Peyer's patch (tissue), 4 donors: ENCODE measurements around the gene IPO4.

ENCODE experiments used
- POLR2A ChIP-seq, 2 donors: fragments of 450-650 bp; IDR thresholded peaks; one replicate each; pipeline ENCODE4 v1.5.1; 2017; ENCODE audit warnings: antibody characterized with exemption in 2 of 2, mild to moderate bottlenecking in 2 of 2, moderate library complexity in 2 of 2
- TF ChIP-seq, protein P1 (sequence below), 6 experiments: fragments of 450-650 bp in 4 of 6; fragments of 200-600 bp in 2 of 6; sonication (generic) in 1 of 6; IDR thresholded peaks; one replicate each; pipeline ENCODE4 v1.5.1; 2017 to 2019; ENCODE audit warnings: antibody characterized with exemption in 6 of 6, mild to moderate bottlenecking in 3 of 6, moderate library complexity in 1 of 6

DNA sequence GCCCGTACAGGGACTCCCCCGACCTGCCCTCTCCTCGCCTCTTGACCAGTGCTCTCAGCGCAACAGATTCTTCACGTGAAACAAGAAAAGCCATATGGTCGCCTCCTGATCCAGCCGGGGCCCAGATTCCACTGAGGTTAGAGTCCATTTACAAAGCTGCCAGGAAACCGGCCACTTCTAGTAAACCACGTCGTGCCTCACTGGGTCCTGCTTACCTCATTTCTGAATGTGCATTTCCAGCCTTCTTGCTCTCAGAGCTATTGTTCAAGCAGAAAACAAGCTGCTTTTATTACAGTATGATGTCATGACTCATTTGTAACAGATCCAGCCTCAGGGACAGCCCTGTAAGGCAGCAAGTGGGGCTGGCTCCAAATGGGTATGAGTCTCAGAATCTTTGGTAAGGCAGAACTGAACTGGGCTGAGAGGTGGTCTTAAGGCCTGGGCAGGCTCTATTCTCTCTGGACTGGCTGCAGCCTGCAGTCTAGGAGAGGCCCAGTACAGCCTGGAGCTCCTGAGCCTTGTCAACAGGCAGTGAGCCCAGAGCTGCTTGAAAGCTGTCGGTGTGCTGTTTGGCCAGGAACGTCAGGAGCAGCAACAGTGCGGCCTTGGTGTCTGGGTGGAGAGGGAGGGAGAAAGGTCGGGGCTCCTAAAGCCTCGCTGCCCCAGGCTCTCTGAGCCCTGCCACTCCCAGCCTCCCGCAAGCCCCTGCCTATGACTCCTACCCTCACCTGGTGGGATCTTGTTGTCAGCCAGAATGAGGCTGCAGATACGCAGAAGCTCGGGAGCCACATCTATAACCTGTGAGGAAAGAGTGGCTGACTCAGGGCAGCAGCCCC, 8.4 kb downstream of the IPO4 start:
- TF ChIP-seq, protein P1, sequence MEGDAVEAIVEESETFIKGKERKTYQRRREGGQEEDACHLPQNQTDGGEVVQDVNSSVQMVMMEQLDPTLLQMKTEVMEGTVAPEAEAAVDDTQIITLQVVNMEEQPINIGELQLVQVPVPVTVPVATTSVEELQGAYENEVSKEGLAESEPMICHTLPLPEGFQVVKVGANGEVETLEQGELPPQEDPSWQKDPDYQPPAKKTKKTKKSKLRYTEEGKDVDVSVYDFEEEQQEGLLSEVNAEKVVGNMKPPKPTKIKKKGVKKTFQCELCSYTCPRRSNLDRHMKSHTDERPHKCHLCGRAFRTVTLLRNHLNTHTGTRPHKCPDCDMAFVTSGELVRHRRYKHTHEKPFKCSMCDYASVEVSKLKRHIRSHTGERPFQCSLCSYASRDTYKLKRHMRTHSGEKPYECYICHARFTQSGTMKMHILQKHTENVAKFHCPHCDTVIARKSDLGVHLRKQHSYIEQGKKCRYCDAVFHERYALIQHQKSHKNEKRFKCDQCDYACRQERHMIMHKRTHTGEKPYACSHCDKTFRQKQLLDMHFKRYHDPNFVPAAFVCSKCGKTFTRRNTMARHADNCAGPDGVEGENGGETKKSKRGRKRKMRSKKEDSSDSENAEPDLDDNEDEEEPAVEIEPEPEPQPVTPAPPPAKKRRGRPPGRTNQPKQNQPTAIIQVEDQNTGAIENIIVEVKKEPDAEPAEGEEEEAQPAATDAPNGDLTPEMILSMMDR (IDR thresholded peaks at IDR 0.05): no peak
- no peak for TF ChIP-seq POLR2A (IDR thresholded peaks at IDR 0.05)
